ENCODE measurements around the gene RAPGEF1.

GRCh38 chr9:131693651-131694597 lies 46.0 kb downstream of the RAPGEF1 start:
- no peak for TF ChIP-seq CTCF (IDR thresholded peaks at IDR 0.05)
- no peak for TF ChIP-seq POLR2AphosphoS5 (IDR thresholded peaks at IDR 0.05; ENCODE audit: insufficient read depth in 1 of 2, low read depth in 1 of 2)
- no peak for TF ChIP-seq POLR2A (IDR thresholded peaks at IDR 0.05)

All from vagina (tissue), 2 donors.